ENCODE data around the gene GIT1. TPM values are rescaled to one million over a fixed set of nuclear protein-coding genes. Genes with fewer than 3 reads are reported as not detected.

GIT1 gene
- total and polyA plus RNA-seq, 9 of the 15 experiments (the other 6 are each of a cell fraction or from before 2014, with no cell fraction given) = 0.35 to 35.3 (median 17.1) TPM

- TF ChIP-seq PPARD (CRISPR knock-in tag; IDR thresholded peaks at IDR 0.05) = no peak
- TF ChIP-seq NFYB (IDR thresholded peaks at IDR 0.05; ENCODE audit: extremely low read depth, insufficient read length) = no peak
- TF ChIP-seq EGR1 (conservative IDR thresholded peaks at IDR 0.05) = peak; percentile 53; the same call in 1 of the 2 replicates
- no peak for TF ChIP-seq ATF1 (CRISPR knock-in tag; IDR thresholded peaks at IDR 0.05)
- TF ChIP-seq ATF1 (tag; IDR thresholded peaks at IDR 0.05) = 0 out of 2 replicates have a peak, but pooled peaks have one; percentile 12
- TF ChIP-seq RCOR1 (IDR thresholded peaks at IDR 0.05; ENCODE audit: borderline replicate concordance in 1 of 2, low read depth in 2 of 2, low read length in 2 of 2) = 0 out of 4 replicates have a peak, but pooled peaks of 1 of the 2 experiments have one; percentile 12
- peak; percentile 48; the same call in 1 of the 2 replicates for TF ChIP-seq ZFX (CRISPR knock-in tag; IDR thresholded peaks at IDR 0.05)
- TF ChIP-seq BRD9 (IDR thresholded peaks at IDR 0.05; ENCODE audit: low read depth, partially characterized antibody) = no peak
- no peak for TF ChIP-seq ZBTB17 (CRISPR knock-in tag; IDR thresholded peaks at IDR 0.05)
- no peak for TF ChIP-seq SPI1 (IDR thresholded peaks at IDR 0.05; ENCODE audit: borderline replicate concordance, low read depth, low read length)
- peak; percentile 87 for TF ChIP-seq MGA (IDR thresholded peaks at IDR 0.05)
- TF ChIP-seq PCBP1 (IDR thresholded peaks at IDR 0.05; ENCODE audit: low read depth, low read length, poor library complexity, severe bottlenecking) = peak; percentile 53
- peak; percentile 49 for TF ChIP-seq VEZF1 (CRISPR knock-in tag; IDR thresholded peaks at IDR 0.05)
- peak; percentile 45 to 51; a peak in 3 of 4 replicates for TF ChIP-seq MAZ (CRISPR knock-in tag; conservative IDR thresholded peaks at IDR 0.05 in 1 of 2, IDR thresholded peaks at IDR 0.05 in 1 of 2)
These were observed 26.2 kb upstream of the GIT1 start (continued) for GRCh38 chr17:29615492-29616299.

Data from K562 (cell line).